ENCODE results near the gene ITIH5.

- TF ChIP-seq CTCF (conservative IDR thresholded peaks at IDR 0.05; ENCODE audit: low read length) (no peak), EZH2phosphoT487 (IDR thresholded peaks at IDR 0.05; ENCODE audit: borderline replicate concordance, low read depth, low read length) (no peak)
Observed at GRCh38 chr10:7642491-7643011, 24.2 kb downstream of the ITIH5 start.

Data from OCI-LY7 (cell line).